Panc1 (cell line): Measurements from ENCODE around the gene THSD7A. TPM values are rescaled to one million over a fixed set of nuclear protein-coding genes. Genes with fewer than 3 reads are reported as not detected.

Source experiments
- ATAC-seq: fragments of 200-7000 bp; cut with Tn5 transposase; 2 replicates; pipeline ENCODE4 v1.9.1; 2020; ENCODE audit warnings: mild to moderate bottlenecking, moderate library complexity
- BruUV-seq: library from RNA; stranded (reverse); fragments of 400-500 nt; replicated peaks from 2 replicates; lab custom pipeline; 2021; lab: Mats Ljungman, UMichigan
- CTCF ChIA-PET: fragments of 300-600 bp; sonication (Branson Sonifier 250); formaldehyde crosslinking; loops from one replicate; lab custom pipeline; 2022; ENCODE audit warnings: antibody characterized with exemption; lab: Charles Lee
- POLR2A ChIA-PET: fragments of 300-600 bp; sonication (Branson Sonifier 250); formaldehyde crosslinking; loops from one replicate; lab custom pipeline; 2022; ENCODE audit warnings: antibody characterized with exemption; lab: Charles Lee
- DNase-seq: peaks from one replicate; pipeline ENCODE4 v3.0.0-alpha.2; 2010; ENCODE audit warnings: low read depth, low spot score
- H3K27ac ChIP-seq: 2 replicates; pipeline ENCODE4 v1.5.1; 2011; ENCODE audit warnings: mild to moderate bottlenecking, low read length, inconsistent platforms
- H3K27me3 ChIP-seq: fragments of 200-500 bp; sonication (Bioruptor generic); 2 replicates; pipeline ENCODE4 v1.6.0; 2014; ENCODE audit warnings: low read length, inconsistent platforms; ENCODE audit not compliant: control insufficient read depth, insufficient read depth
- H3K36me3 ChIP-seq: fragments of 200-500 bp; sonication (Bioruptor generic); 2 replicates; pipeline ENCODE4 v1.5.1; 2014; ENCODE audit warnings: inconsistent platforms, mild to moderate bottlenecking, low read length, moderate library complexity; ENCODE audit not compliant: control insufficient read depth, insufficient read depth
- H3K4me1 ChIP-seq: 2 replicates; pipeline ENCODE4 v1.5.1; 2011; ENCODE audit warnings: inconsistent platforms, mild to moderate bottlenecking, low read length, moderate library complexity; ENCODE audit not compliant: control insufficient read depth, insufficient read depth
- H3K4me3 ChIP-seq, 2 experiments: 2 replicates each; pipeline ENCODE4 v1.5.1; 2011 to 2012; ENCODE audit warnings: low read depth in 2 of 2, low read length in 2 of 2, mild to moderate bottlenecking in 2 of 2, inconsistent platforms in 1 of 2, moderate library complexity in 1 of 2
- H3K9me3 ChIP-seq: fragments of 200-500 bp; sonication (Bioruptor generic); 2 replicates; pipeline ENCODE4 v1.5.1; 2014; ENCODE audit warnings: low read depth, mild to moderate bottlenecking, inconsistent platforms, low read length, moderate library complexity; ENCODE audit not compliant: control insufficient read depth, insufficient read depth
- POLR2AphosphoS5 ChIP-seq: IDR thresholded peaks from 2 replicates; pipeline ENCODE4 v1.6.1; 2012; ENCODE audit warnings: mild to moderate bottlenecking, low read depth, low read length, moderate library complexity
- REST ChIP-seq, 2 experiments: IDR thresholded peaks; 2 replicates each; pipeline ENCODE4 v1.6.1; 2011 to 2012; ENCODE audit warnings: low read depth in 2 of 2, control low read depth in 1 of 2, low read length in 1 of 2, mild to moderate bottlenecking in 1 of 2, moderate library complexity in 1 of 2; ENCODE audit not compliant: insufficient read depth in 1 of 2
- SIN3A ChIP-seq: IDR thresholded peaks from 2 replicates; pipeline ENCODE4 v1.6.1; 2012; ENCODE audit warnings: low read depth, mild to moderate bottlenecking, low read length, moderate library complexity, borderline replicate concordance; ENCODE audit not compliant: insufficient read depth
- TCF7L2 ChIP-seq: IDR thresholded peaks from 2 replicates; pipeline ENCODE4 v1.6.1; 2011; ENCODE audit warnings: mild to moderate bottlenecking, low read depth, low read length, inconsistent platforms
- in situ Hi-C: cut with HindIII; loops from 2 replicates; pipeline ENCODE4 v1.10.0; 2016; ENCODE audit warnings: low sequenced_read_pairs, low pct_unique_long_range_greater_than_20kb
- intact Hi-C: fragments of 100-400 bp; cut with micrococcal nuclease; formaldehyde crosslinking; loops from one replicate; pipeline ENCODE4 v1.10.0; 2022; ENCODE audit not compliant: unreplicated experiment
- total RNA-seq: library from RNA; stranded (reverse); gene quantifications from one replicate; pipeline ENCODE4 v1.2.1, GENCODE V29; 2021; ENCODE audit not compliant: unreplicated experiment
- TF ChIP-seq, protein P1 (sequence below): fragments of 450-650 bp; IDR thresholded peaks from 2 replicates; pipeline ENCODE4 v1.5.1; 2017; ENCODE audit warnings: mild to moderate bottlenecking

Gene THSD7A
- total RNA-seq, 1 experiment from 2014 or later, result 38.6 TPM

GRCh38 chr7:11379641-11380040, 452.4 kb downstream of the THSD7A start:
- Histone ChIP-seq H3K4me3 (no peak overlapping the region), H3K27me3 (no peaks in the 10 kb centered on the region), H3K36me3 (no peaks in the 10 kb centered on the region), H3K9me3 (no peaks in the 10 kb centered on the region), H3K27ac (no peak overlapping the region), H3K4me1 (no peaks in the 10 kb centered on the region)
- TF ChIP-seq POLR2AphosphoS5, result no peak
- no peak for TF ChIP-seq TCF7L2
- TF ChIP-seq, protein P1, sequence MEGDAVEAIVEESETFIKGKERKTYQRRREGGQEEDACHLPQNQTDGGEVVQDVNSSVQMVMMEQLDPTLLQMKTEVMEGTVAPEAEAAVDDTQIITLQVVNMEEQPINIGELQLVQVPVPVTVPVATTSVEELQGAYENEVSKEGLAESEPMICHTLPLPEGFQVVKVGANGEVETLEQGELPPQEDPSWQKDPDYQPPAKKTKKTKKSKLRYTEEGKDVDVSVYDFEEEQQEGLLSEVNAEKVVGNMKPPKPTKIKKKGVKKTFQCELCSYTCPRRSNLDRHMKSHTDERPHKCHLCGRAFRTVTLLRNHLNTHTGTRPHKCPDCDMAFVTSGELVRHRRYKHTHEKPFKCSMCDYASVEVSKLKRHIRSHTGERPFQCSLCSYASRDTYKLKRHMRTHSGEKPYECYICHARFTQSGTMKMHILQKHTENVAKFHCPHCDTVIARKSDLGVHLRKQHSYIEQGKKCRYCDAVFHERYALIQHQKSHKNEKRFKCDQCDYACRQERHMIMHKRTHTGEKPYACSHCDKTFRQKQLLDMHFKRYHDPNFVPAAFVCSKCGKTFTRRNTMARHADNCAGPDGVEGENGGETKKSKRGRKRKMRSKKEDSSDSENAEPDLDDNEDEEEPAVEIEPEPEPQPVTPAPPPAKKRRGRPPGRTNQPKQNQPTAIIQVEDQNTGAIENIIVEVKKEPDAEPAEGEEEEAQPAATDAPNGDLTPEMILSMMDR, result no peak
- TF ChIP-seq SIN3A, result no peak
- no peak for TF ChIP-seq REST (IDR thresholded peaks at IDR 0.05; ENCODE audit: insufficient read depth in 1 of 2, low read depth in 2 of 2, low read length in 1 of 2)
- ChIA-PET POLR2A (no interaction called here), CTCF (interaction anchor here (1.0 kb wide), 1 partner anchor 10 kb away, joined by 3 read pairs; no protein-coding TSS in a partner anchor)
- no TSS peak for BruUV-seq
- ATAC-seq (no peak), DNase-seq (no peak)
- in situ Hi-C loops (no loop called here), intact Hi-C loops (no loop called here)

DNA sequence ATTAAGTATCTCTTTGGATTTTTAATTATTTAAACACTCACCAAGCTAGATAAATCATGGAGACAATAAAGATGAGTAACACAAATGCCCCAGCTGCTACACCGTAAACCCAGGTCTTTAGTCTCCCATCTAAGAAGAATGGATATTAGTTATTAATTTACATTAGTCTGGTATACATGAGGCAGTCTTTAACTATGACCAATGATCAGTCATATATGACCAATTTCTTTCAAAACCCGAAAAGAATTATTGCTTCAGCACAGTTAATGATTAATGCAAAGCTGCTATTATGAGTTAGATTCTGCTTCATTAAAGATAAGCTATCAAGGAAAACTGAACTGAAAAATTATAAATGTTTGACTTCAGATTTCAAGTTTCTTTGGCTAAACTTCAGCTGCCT, 455.5 kb downstream of the THSD7A start:
- no peaks in the 10 kb centered on the region for H3K9me3 ChIP-seq
- ATAC-seq, result no peak
- no peaks in the 10 kb centered on the region for H3K27me3 ChIP-seq
- no TSS peak for BruUV-seq
- ChIA-PET POLR2A (no interaction called here), CTCF (interaction anchor here (0.7 kb wide), 1 partner anchor 1057 kb away, joined by 4 read pairs; no protein-coding TSS in a partner anchor)
- intact Hi-C loops (no loop called here), in situ Hi-C loops (no loop called here)
- no peak for DNase-seq
- no peaks in the 10 kb centered on the region for H3K36me3 ChIP-seq
- H3K27ac ChIP-seq, result no peak overlapping the region
- no peaks in the 10 kb centered on the region for H3K4me1 ChIP-seq
- no peak overlapping the region for H3K4me3 ChIP-seq
- no peak for TF ChIP-seq SIN3A
- no peak for TF ChIP-seq POLR2AphosphoS5
- TF ChIP-seq TCF7L2, result no peak
- TF ChIP-seq, protein P1, result no peak
- TF ChIP-seq REST (IDR thresholded peaks at IDR 0.05; ENCODE audit: insufficient read depth in 1 of 2, low read depth in 2 of 2, low read length in 1 of 2), result no peak
